Endothelial cell of umbilical vein (primary cell): Measurements from ENCODE around the gene MYCBP. TPM values are rescaled to one million over a fixed set of nuclear protein-coding genes. Genes with fewer than 3 reads are reported as not detected.

Source experiments
- BruUV-seq: library from RNA; stranded (reverse); fragments of 400-500 nt; replicated peaks from 2 replicates; lab custom pipeline; 2021; lab: Mats Ljungman, UMichigan
- CTCF ChIA-PET: fragments of 300-600, 350-600 bp; sonication (Branson Sonifier 250); formaldehyde crosslinking; loops from one replicate; lab custom pipeline; 2021; ENCODE audit warnings: antibody characterized with exemption, inconsistent platforms; lab: Charles Lee
- POLR2A ChIA-PET: fragments of 300-600, 350-600 bp; sonication (Branson Sonifier 250); formaldehyde crosslinking; loops from one replicate; lab custom pipeline; 2021; ENCODE audit warnings: antibody characterized with exemption, inconsistent platforms; lab: Charles Lee
- DNase-seq: peaks from one replicate; pipeline ENCODE4 v3.0.0-alpha.2; 2011; ENCODE audit warnings: low read depth, low spot score
- FAIRE-seq: peaks from 2 replicates; lab custom pipeline; 2011; peaks lifted over from hg19 to GRCh38; lab: Jason Lieb, UNC
- H2AFZ ChIP-seq: 2 replicates; pipeline ENCODE4 v1.6.0; 2012; ENCODE audit warnings: low read depth, low read length, control low read depth, inconsistent platforms
- H3K27ac ChIP-seq: 2 replicates; pipeline ENCODE4 v1.5.1; 2011; ENCODE audit warnings: low read depth, mild to moderate bottlenecking, control low read depth, low read length, moderate library complexity; ENCODE audit not compliant: insufficient read depth
- H3K27me3 ChIP-seq, 2 experiments: 2 replicates each; pipeline versions ENCODE4 v1.6.0 to v1.6.1; 2011; ENCODE audit warnings: low read length in 2 of 2, mixed read lengths in 1 of 2; ENCODE audit not compliant: control insufficient read depth in 2 of 2, insufficient read depth in 2 of 2
- H3K36me3 ChIP-seq, 2 experiments: 2 replicates in 1 of 2; 3 replicates in 1 of 2; pipeline ENCODE4 v1.5.1; 2011; ENCODE audit warnings: low read length in 2 of 2, mild to moderate bottlenecking in 1 of 2, moderate library complexity in 1 of 2; ENCODE audit not compliant: control insufficient read depth in 2 of 2, insufficient read depth in 2 of 2; ENCODE audit errors: extremely low read depth in 1 of 2
- H3K4me1 ChIP-seq: 3 replicates; pipeline ENCODE4 v1.5.1; 2011; ENCODE audit warnings: mild to moderate bottlenecking, low read length; ENCODE audit not compliant: control insufficient read depth, insufficient read depth; ENCODE audit errors: extremely low read depth
- H3K4me2 ChIP-seq: 2 replicates; pipeline ENCODE4 v1.6.1; 2011; ENCODE audit warnings: low read length, control low read depth, mixed read lengths; ENCODE audit not compliant: insufficient read depth
- H3K4me3 ChIP-seq, 3 experiments: fragments of 200-600 bp in 1 of 3; sonication (generic), shearing (Covaris generic) in 1 of 3; replicated peaks in 1 of 3; 2 replicates each; pipeline ENCODE4 v1.5.1; 2011 to 2016; ENCODE audit warnings: control low read depth in 3 of 3, low read length in 3 of 3, mild to moderate bottlenecking in 2 of 3, inconsistent platforms in 1 of 3, low read depth in 1 of 3, moderate library complexity in 1 of 3; ENCODE audit not compliant: insufficient read depth in 1 of 3
- H3K79me2 ChIP-seq: 2 replicates; pipeline ENCODE4 v1.6.0; 2012; ENCODE audit warnings: low read length, inconsistent platforms; ENCODE audit not compliant: control insufficient read depth, insufficient read depth
- H3K9ac ChIP-seq: replicated peaks from 2 replicates; pipeline ENCODE3; 2011; ENCODE audit warnings: low read length, control low read depth; ENCODE audit not compliant: insufficient read depth; ENCODE audit errors: extremely low read depth
- H3K9me1 ChIP-seq: replicated peaks from 3 replicates; pipeline ENCODE4 v1.6.0; 2011; ENCODE audit warnings: mild to moderate bottlenecking, low read length; ENCODE audit not compliant: control insufficient read depth, insufficient read depth; ENCODE audit errors: extremely low read depth
- H3K9me3 ChIP-seq: replicated peaks from 2 replicates; pipeline ENCODE4 v1.5.1; 2012; ENCODE audit warnings: low read length, inconsistent platforms; ENCODE audit not compliant: control insufficient read depth, insufficient read depth
- H4K20me1 ChIP-seq: replicated peaks from 2 replicates; pipeline ENCODE3; 2011; ENCODE audit warnings: mild to moderate bottlenecking, low read length; ENCODE audit not compliant: control insufficient read depth, insufficient read depth; ENCODE audit errors: extremely low read depth
- EZH2 ChIP-seq: IDR thresholded peaks from 2 replicates; pipeline ENCODE4 v1.6.1; 2012; ENCODE audit warnings: borderline replicate concordance, low read depth, mild to moderate bottlenecking, moderate library complexity, low read length, inconsistent platforms; ENCODE audit not compliant: severe bottlenecking
- FOS ChIP-seq: IDR thresholded peaks from 2 replicates; pipeline ENCODE4 v1.6.1; 2011; ENCODE audit warnings: mild to moderate bottlenecking, low read length, moderate library complexity, borderline replicate concordance; ENCODE audit not compliant: insufficient read depth
- GATA2 ChIP-seq: IDR thresholded peaks from 2 replicates; pipeline ENCODE4 v1.7.0; 2011; ENCODE audit warnings: low read depth, mild to moderate bottlenecking, moderate library complexity, mixed read lengths, low read length; ENCODE audit not compliant: insufficient read length, insufficient read depth
- JUN ChIP-seq: IDR thresholded peaks from 2 replicates; pipeline ENCODE4 v1.6.1; 2011; ENCODE audit warnings: borderline replicate concordance, low read depth; ENCODE audit not compliant: insufficient read length, insufficient read depth
- MYC ChIP-seq: IDR thresholded peaks from one replicate; pipeline ENCODE4 v1.6.1; 2011; ENCODE audit warnings: mild to moderate bottlenecking, low read depth, low read length
- POLR2A ChIP-seq: IDR thresholded peaks from 2 replicates; pipeline ENCODE4 v1.6.1; 2012; ENCODE audit warnings: low read depth, mild to moderate bottlenecking, control low read depth, low read length
- POLR2AphosphoS5 ChIP-seq: IDR thresholded peaks from 2 replicates; pipeline ENCODE4 v1.6.1; 2012; ENCODE audit warnings: low read depth, mild to moderate bottlenecking, control low read depth, low read length, moderate library complexity; ENCODE audit not compliant: insufficient read depth
- dilution Hi-C: fragments of 300-500 bp; cut with MboI; formaldehyde crosslinking; loops from one replicate; pipeline ENCODE4 v1.15.0; 2019; ENCODE audit warnings: low sequenced_read_pairs; ENCODE audit not compliant: extremely low pct_ligation_motif_present
- intact Hi-C: fragments of 100-400 bp; cut with micrococcal nuclease; formaldehyde crosslinking; loops from one replicate; pipeline ENCODE4 v1.10.0; 2022
- polyA plus RNA-seq, 4 experiments: library from polyadenylated mRNA; depleted of rRNA in 3 of 4; stranded (reverse) in 3 of 4; unstranded in 1 of 4; fragments of >200 nt; gene quantifications; 2 replicates each; pipeline versions ENCODE4 v1.2.1 to v1.2.3, GENCODE V29; 2011 to 2012; ENCODE audit warnings: missing spikeins in 1 of 4
- total RNA-seq: library from RNA; stranded (reverse); gene quantifications from 2 replicates; pipeline ENCODE4 v1.2.3, GENCODE V29; 2021
- TF ChIP-seq, protein P1 (sequence below), 2 donors: IDR thresholded peaks; 1 replicate in 1 of 2; 2 replicates in 1 of 2; pipeline ENCODE4 v1.5.1; 2011; ENCODE audit warnings: low read length in 2 of 2, mild to moderate bottlenecking in 2 of 2, moderate library complexity in 2 of 2, control low read depth in 1 of 2, inconsistent platforms in 1 of 2, low read depth in 1 of 2; ENCODE audit not compliant: insufficient read depth in 1 of 2; ENCODE audit errors: extremely low read depth in 1 of 2
- TF ChIP-seq, protein P2 (sequence below): IDR thresholded peaks from 2 replicates; pipeline ENCODE4 v1.6.1; 2011; ENCODE audit not compliant: insufficient read depth, insufficient read length

Gene MYCBP
- total and polyA plus RNA-seq, 2 donors (not counting 3 experiments of a cell fraction or from before 2014, with no cell fraction given): 9.5 to 23.1 TPM

DNA sequence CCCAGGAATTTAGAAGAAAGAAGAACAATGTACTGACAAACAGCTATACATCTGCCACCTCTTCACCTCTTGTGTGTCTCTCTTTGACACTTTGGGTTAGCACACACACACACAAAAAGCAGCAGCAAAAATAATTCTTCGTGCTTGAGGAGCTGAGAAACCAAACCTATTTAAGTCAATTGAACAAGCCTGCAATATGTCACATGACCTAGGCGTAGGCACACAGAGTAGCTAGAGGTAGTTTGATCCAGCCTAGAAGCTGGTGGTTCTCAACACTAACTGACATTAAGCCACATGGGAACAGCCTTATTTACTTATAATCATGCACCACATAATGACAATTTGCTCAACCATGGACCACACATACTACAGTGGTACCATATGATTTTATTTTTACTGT lies 45.8 kb downstream of the MYCBP start:
- Histone ChIP-seq H2AFZ (no peak overlapping the region), H3K27me3 (peaks cover 27 to 34% of the 10 kb centered on the region in 2 experiments), H4K20me1 (no peaks in the 10 kb centered on the region), H3K4me1 (no peaks in the 10 kb centered on the region), H3K4me2 (no peak overlapping the region), H3K79me2 (no peaks in the 10 kb centered on the region), H3K27ac (no peak overlapping the region), H3K4me3 (no peak overlapping the region), H3K36me3 (no peaks in the 10 kb centered on the region), H3K9me1 (no peaks in the 10 kb centered on the region), H3K9ac (no peak overlapping the region), H3K9me3 (no peaks in the 10 kb centered on the region)
- dilution Hi-C loops (no loop called here), intact Hi-C loops (no loop called here)
- ChIA-PET POLR2A (no interaction called here), CTCF (interaction anchor here (0.6 to 0.7 kb wide), 2 partner anchors 8 to 9 kb away, joined by 3 read pairs; no protein-coding TSS in a partner anchor)
- FAIRE-seq: no peak
- TF ChIP-seq MYC: no peak
- no peak for TF ChIP-seq EZH2
- TF ChIP-seq GATA2: no peak
- TF ChIP-seq POLR2AphosphoS5: no peak
- no peak for TF ChIP-seq FOS
- TF ChIP-seq, protein P1, sequence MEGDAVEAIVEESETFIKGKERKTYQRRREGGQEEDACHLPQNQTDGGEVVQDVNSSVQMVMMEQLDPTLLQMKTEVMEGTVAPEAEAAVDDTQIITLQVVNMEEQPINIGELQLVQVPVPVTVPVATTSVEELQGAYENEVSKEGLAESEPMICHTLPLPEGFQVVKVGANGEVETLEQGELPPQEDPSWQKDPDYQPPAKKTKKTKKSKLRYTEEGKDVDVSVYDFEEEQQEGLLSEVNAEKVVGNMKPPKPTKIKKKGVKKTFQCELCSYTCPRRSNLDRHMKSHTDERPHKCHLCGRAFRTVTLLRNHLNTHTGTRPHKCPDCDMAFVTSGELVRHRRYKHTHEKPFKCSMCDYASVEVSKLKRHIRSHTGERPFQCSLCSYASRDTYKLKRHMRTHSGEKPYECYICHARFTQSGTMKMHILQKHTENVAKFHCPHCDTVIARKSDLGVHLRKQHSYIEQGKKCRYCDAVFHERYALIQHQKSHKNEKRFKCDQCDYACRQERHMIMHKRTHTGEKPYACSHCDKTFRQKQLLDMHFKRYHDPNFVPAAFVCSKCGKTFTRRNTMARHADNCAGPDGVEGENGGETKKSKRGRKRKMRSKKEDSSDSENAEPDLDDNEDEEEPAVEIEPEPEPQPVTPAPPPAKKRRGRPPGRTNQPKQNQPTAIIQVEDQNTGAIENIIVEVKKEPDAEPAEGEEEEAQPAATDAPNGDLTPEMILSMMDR (IDR thresholded peaks at IDR 0.05; ENCODE audit: extremely low read depth in 1 of 2, insufficient read depth in 1 of 2, low read depth in 1 of 2, low read length in 2 of 2): no peak
- no peak for TF ChIP-seq JUN
- TF ChIP-seq POLR2A: no peak
- TF ChIP-seq, protein P2, sequence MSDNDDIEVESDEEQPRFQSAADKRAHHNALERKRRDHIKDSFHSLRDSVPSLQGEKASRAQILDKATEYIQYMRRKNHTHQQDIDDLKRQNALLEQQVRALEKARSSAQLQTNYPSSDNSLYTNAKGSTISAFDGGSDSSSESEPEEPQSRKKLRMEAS: no peak
- no peak for DNase-seq
- BruUV-seq: no TSS peak
